MM.1S (cell line): Measurements from ENCODE around the gene RWDD4.

Experiments used
- DNase-seq: peaks from one replicate; pipeline ENCODE4 v3.0.0-alpha.2; 2015
- H2AFZ ChIP-seq: fragments of 300-600 bp; sonication (generic); 2 replicates; pipeline ENCODE4 v1.6.0; 2016; ENCODE audit warnings: antibody characterized with exemption, low read length
- H3F3A ChIP-seq: fragments of 300-600 bp; sonication (generic); 2 replicates; pipeline ENCODE4 v1.6.1; 2016; ENCODE audit warnings: mild to moderate bottlenecking, antibody characterized with exemption, low read length, moderate library complexity, mixed read lengths; ENCODE audit not compliant: insufficient read depth
- H3K27ac ChIP-seq: fragments of 300-600 bp; sonication (generic); 2 replicates; pipeline ENCODE4 v1.5.1; 2016; ENCODE audit warnings: mild to moderate bottlenecking, low read length
- H3K27me3 ChIP-seq: fragments of 300-600 bp; sonication (generic); replicated peaks from 2 replicates; pipeline ENCODE4 v1.6.0; 2016; ENCODE audit warnings: low read length; ENCODE audit not compliant: insufficient read depth
- H3K36me3 ChIP-seq: fragments of 300-600 bp; sonication (generic); replicated peaks from 2 replicates; pipeline ENCODE4 v1.6.1; 2016; ENCODE audit warnings: mild to moderate bottlenecking, low read length, mixed read lengths; ENCODE audit not compliant: insufficient read depth
- H3K4me1 ChIP-seq: fragments of 300-600 bp; sonication (generic); 2 replicates; pipeline ENCODE4 v1.6.1; 2016; ENCODE audit warnings: low read length, mixed read lengths
- H3K4me2 ChIP-seq: fragments of 300-600 bp; sonication (generic); 2 replicates; pipeline ENCODE4 v1.6.0; 2016; ENCODE audit warnings: low read depth, low read length
- H3K4me3 ChIP-seq: fragments of 300-600 bp; sonication (generic); 2 replicates; pipeline ENCODE4 v1.5.1; 2016; ENCODE audit warnings: low read length, mixed read lengths
- H3K79me2 ChIP-seq: fragments of 300-600 bp; sonication (generic); 2 replicates; pipeline ENCODE4 v1.6.1; 2016; ENCODE audit warnings: mixed run types, low read length, mixed read lengths
- H3K9ac ChIP-seq: fragments of 300-600 bp; sonication (generic); 2 replicates; pipeline ENCODE4 v1.6.1; 2016; ENCODE audit warnings: low read length, mixed read lengths
- H3K9me2 ChIP-seq: fragments of 300-600 bp; sonication (generic); replicated peaks from 2 replicates; pipeline ENCODE4 v1.6.1; 2016; ENCODE audit warnings: mild to moderate bottlenecking, low read length, mixed read lengths; ENCODE audit not compliant: insufficient read depth
- H3K9me3 ChIP-seq: fragments of 300-600 bp; sonication (generic); replicated peaks from 2 replicates; pipeline ENCODE4 v1.6.1; 2016; ENCODE audit warnings: mild to moderate bottlenecking, low read length, mixed read lengths; ENCODE audit not compliant: insufficient read depth
- H4K20me1 ChIP-seq: fragments of 300-600 bp; sonication (generic); 2 replicates; pipeline ENCODE4 v1.6.1; 2016; ENCODE audit warnings: mild to moderate bottlenecking, low read length, moderate library complexity, mixed read lengths; ENCODE audit not compliant: insufficient read depth
- EZH2 ChIP-seq: fragments of 300-600 bp; sonication (generic); optimal IDR thresholded peaks from 2 replicates; pipeline ENCODE3; 2017; ENCODE audit warnings: low read depth, mild to moderate bottlenecking, antibody characterized with exemption, low read length, mixed read lengths
- EZH2phosphoT487 ChIP-seq: fragments of 300-600 bp; sonication (generic); IDR thresholded peaks from 2 replicates; pipeline ENCODE4 v1.6.1; 2018; ENCODE audit warnings: antibody characterized with exemption, low read length
- TF ChIP-seq, protein P1 (sequence below): fragments of 300-600 bp; sonication (generic); IDR thresholded peaks from 2 replicates; pipeline ENCODE4 v1.5.1; 2016; ENCODE audit warnings: antibody characterized with exemption, low read length, mixed read lengths

The RWDD4 gene

GRCh38 chr4:183624548-183624947 lies 34.4 kb downstream of the RWDD4 start:
- Histone ChIP-seq H3F3A (no peaks in the 10 kb centered on the region), H3K79me2 (no peaks in the 10 kb centered on the region), H3K9ac (no peak overlapping the region), H3K36me3 (no peaks in the 10 kb centered on the region), H2AFZ (no peak overlapping the region), H4K20me1 (no peaks in the 10 kb centered on the region), H3K27ac (no peak overlapping the region), H3K4me3 (no peak overlapping the region), H3K27me3 (no peaks in the 10 kb centered on the region), H3K9me2 (no peaks in the 10 kb centered on the region), H3K9me3 (no peaks in the 10 kb centered on the region), H3K4me2 (no peak overlapping the region), H3K4me1 (no peaks in the 10 kb centered on the region)
- TF ChIP-seq EZH2: no peak
- TF ChIP-seq EZH2phosphoT487: no peak
- TF ChIP-seq, protein P1, sequence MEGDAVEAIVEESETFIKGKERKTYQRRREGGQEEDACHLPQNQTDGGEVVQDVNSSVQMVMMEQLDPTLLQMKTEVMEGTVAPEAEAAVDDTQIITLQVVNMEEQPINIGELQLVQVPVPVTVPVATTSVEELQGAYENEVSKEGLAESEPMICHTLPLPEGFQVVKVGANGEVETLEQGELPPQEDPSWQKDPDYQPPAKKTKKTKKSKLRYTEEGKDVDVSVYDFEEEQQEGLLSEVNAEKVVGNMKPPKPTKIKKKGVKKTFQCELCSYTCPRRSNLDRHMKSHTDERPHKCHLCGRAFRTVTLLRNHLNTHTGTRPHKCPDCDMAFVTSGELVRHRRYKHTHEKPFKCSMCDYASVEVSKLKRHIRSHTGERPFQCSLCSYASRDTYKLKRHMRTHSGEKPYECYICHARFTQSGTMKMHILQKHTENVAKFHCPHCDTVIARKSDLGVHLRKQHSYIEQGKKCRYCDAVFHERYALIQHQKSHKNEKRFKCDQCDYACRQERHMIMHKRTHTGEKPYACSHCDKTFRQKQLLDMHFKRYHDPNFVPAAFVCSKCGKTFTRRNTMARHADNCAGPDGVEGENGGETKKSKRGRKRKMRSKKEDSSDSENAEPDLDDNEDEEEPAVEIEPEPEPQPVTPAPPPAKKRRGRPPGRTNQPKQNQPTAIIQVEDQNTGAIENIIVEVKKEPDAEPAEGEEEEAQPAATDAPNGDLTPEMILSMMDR: no peak
- DNase-seq: no peak

GRCh38 chr4:183621875-183622274 lies 37.1 kb downstream of the RWDD4 start:
- H3K36me3 ChIP-seq: no peaks in the 10 kb centered on the region
- DNase-seq: no peak
- H3K4me3 ChIP-seq: no peak overlapping the region
- no peaks in the 10 kb centered on the region for H3K79me2 ChIP-seq
- H2AFZ ChIP-seq: no peak overlapping the region
- H3K9me3 ChIP-seq: no peaks in the 10 kb centered on the region
- no peaks in the 10 kb centered on the region for H3K4me1 ChIP-seq
- TF ChIP-seq EZH2: no peak
- H3K4me2 ChIP-seq: no peak overlapping the region
- no peaks in the 10 kb centered on the region for H3K27me3 ChIP-seq
- no peak overlapping the region for H3K9ac ChIP-seq
- no peaks in the 10 kb centered on the region for H3F3A ChIP-seq
- H3K9me2 ChIP-seq: no peaks in the 10 kb centered on the region
- no peaks in the 10 kb centered on the region for H4K20me1 ChIP-seq
- no peak overlapping the region for H3K27ac ChIP-seq

GRCh38 chr4:183620421-183620820 lies 38.6 kb downstream of the RWDD4 start:
- H3K4me2 ChIP-seq: no peak overlapping the region

DNA sequence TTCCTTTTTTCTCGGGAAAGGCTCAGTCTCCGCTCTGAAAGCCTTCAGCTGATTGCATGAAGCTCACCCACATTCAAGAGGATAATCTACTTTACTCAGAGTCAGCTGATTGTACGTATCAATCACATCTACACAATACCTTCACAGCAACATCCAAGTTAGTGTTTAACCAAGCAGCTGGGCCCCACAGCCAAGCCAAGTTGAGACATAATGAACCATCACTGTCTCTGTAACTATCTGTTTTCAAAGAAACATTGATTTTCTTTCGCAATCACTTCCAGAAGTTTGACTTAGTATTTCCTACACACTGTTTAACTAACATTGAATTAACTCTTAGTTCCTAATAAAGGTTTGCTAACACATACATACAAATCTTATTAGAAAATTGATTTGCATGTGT lies 40.3 kb downstream of the RWDD4 start:
- no peaks in the 10 kb centered on the region for H3K9me3 ChIP-seq
- no peak overlapping the region for H2AFZ ChIP-seq
- H3K4me3 ChIP-seq: no peak overlapping the region
- H4K20me1 ChIP-seq: no peaks in the 10 kb centered on the region
- H3K4me2 ChIP-seq: no peak overlapping the region
- DNase-seq: no peak
- no peaks in the 10 kb centered on the region for H3K79me2 ChIP-seq
- H3F3A ChIP-seq: no peaks in the 10 kb centered on the region
- H3K27ac ChIP-seq: no peak overlapping the region
- H3K36me3 ChIP-seq: no peaks in the 10 kb centered on the region
- TF ChIP-seq EZH2 (no peak), EZH2phosphoT487 (no peak)
- TF ChIP-seq, protein P1: no peak
- H3K9me2 ChIP-seq: no peaks in the 10 kb centered on the region
- H3K4me1 ChIP-seq: no peaks in the 10 kb centered on the region
- H3K9ac ChIP-seq: no peak overlapping the region
- no peaks in the 10 kb centered on the region for H3K27me3 ChIP-seq

More at GRCh38 chr4:183620421-183620820, 38.6 kb downstream of the RWDD4 start:
- Histone ChIP-seq H3K9ac (no peak overlapping the region), H3K79me2 (no peaks in the 10 kb centered on the region), H3K27ac (no peak overlapping the region), H3K4me3 (no peak overlapping the region), H3F3A (no peaks in the 10 kb centered on the region), H3K9me2 (no peaks in the 10 kb centered on the region), H3K9me3 (no peaks in the 10 kb centered on the region), H3K36me3 (no peaks in the 10 kb centered on the region), H3K27me3 (no peaks in the 10 kb centered on the region), H2AFZ (no peak overlapping the region), H3K4me1 (no peaks in the 10 kb centered on the region), H4K20me1 (no peaks in the 10 kb centered on the region)
- no peak for DNase-seq
- TF ChIP-seq EZH2phosphoT487 (no peak), EZH2 (no peak)
- TF ChIP-seq, protein P1: no peak
